Measurements from ENCODE around the gene CCDC7.
"Not testable (repeated sequence)": the region's sequence is repeated elsewhere in the genome, so short reads cannot be mapped to it uniquely, and the experiment has no call there.

The CCDC7 gene

DNA sequence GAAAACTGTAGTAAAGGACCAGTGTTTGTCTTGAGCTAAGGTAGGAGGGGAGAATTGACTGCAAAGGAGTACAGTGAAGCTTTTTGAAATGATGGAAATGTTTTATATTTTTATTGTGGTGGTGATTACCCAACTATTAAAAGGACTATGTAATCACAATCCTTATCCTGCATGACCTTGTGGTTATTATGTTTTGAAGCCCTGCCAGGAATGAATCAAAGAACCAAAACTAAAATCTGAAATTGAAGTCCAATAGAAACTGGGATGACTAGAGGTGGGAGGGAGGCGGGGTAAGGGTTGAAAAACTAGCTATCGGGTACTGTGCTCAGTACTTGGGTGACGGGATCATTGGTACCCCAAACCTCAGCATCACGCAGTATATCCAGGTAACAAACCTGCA is 8.2 kb downstream of the CCDC7 start:
- DNase-seq (ENCODE audit: low read depth in 2 of 2) = no peak

DNA sequence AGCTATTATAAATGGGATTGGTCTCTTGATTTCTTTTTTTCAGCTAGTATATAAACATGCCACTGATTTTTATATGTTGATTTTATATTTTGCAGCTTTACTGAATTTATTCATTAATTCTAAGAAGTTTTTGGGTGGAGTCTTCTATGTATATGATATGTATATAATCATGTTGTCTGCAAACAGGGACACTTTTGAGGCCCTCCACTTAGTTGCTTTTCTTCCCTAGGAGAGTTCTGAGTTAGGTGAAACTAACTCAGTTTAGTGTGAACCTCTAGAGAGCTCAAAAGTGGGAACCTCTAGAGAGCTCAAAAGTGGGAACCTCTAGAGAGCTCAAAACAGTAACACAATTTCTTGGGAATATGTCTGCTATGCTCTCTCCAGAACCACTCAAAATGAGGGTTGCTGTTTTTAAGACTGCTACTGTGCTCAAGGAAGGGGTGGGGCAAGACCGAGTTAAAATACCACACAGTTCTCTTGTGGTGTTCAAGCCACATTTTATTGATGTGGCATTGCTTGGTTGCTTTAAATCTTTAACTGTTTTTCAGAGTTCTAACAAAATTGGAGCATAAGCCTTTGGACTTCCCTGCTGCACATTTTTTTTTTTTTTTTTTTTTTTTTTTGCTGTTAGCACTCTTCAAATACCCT is 13.2 kb downstream of the CCDC7 start:
- DNase-seq (ENCODE audit: low read depth in 2 of 2) = no peak

DNA sequence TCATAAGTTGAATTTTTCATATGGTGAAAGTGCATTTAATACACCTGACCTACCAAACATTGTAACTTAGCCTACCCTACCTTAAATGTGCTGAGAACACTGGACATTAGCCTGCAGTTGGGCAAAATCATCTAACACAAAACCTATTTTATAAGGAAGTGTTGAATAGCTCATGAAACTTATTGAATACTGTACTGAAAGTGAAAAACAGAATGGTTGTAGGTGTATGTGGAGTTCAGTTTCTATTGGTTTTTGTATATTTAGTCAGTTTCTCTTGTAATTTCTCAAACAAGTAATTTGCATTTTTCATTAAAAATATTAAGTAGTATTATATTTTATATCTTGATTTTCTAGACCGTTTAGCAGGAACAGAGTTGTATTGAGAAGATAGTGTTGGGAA is 15.3 kb downstream of the CCDC7 start:
- no peak for DNase-seq (ENCODE audit: low read depth in 2 of 2)

DNA sequence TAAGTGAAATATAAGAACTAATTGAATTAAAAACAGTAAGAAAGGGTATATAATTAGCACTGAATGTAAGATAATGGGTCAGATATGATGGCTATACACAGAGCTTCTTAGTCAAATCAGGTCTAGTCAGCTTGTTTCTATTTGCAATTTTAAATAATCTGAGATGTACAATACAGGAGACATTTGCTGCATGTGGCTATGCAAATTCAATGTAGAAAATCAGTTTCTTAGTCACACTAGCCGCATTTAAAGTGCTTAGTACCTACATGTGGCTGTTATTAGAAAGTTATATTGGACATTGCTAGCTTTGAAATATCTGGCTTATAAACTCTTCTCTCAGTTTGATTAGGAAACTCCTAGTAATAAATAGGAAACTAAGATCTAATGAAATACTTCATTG is 25.3 kb downstream of the CCDC7 start:
- no peak for DNase-seq (ENCODE audit: low read depth in 2 of 2)

DNA sequence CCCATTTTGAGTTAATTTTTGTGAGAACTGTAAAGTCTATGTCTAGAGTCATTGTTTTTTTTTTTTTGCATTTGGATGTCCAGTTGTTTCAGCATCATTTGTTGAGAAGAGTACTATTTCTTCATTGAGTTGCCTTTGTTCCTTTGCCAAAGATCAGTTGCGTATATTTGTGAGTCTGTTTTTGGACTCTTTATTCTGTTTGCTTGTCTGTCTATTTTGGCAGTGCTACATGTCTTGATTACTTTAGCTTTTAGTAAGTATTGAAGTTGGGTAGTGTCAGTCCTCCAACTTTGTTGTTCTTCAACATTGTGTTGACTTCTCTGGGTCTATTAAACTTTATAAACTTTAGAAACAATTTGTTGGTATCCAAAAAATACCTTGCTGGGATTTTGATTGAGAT is 31.6 kb downstream of the CCDC7 start:
- no peak for DNase-seq (ENCODE audit: low read depth in 2 of 2)

DNA sequence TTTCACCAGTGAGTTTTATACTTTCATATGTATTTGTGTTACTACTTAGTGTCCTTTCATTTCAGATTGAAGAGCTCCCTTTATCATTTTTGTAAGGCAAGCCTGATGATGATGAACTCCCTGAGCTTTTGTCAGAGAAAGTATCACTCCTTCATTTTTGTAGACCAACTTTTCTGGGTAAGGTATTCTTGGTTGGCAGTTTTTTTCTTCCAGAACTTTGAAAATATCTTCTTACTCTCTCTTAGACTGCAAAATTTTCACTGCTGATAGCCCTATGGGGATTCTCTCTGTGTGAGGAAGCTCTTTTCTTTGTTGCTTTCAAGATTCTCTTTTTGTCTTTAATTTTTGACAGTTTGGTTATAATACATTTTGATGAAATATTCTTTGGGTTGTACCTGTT is 35.7 kb downstream of the CCDC7 start:
- DNase-seq (ENCODE audit: low read depth in 2 of 2) = no peak

DNA sequence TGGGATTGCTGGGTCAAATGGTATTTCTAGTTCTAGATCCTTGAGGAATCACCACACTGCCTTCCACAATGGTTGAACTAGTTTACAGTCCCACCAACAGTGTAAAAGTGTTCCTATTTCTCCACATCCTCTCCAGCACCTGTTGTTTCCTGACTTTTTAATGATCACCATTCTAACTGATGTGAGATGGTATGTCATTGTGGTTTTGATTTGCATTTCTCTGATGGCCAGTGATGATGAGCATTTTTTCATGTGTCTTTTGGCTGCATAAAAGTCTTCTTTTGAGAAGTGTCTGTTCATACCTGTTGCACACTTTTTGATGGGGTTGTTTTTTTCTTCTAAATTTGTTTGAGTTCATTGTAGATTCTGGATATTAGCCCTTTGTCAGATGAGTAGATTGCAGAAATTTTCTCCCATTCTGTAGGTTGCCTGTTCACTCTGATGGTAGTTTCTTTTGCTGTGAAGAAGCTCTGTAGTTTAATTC is 37.1 kb downstream of the CCDC7 start:
- DNase-seq (ENCODE audit: low read depth in 2 of 2) = not testable (repeated sequence)

DNA sequence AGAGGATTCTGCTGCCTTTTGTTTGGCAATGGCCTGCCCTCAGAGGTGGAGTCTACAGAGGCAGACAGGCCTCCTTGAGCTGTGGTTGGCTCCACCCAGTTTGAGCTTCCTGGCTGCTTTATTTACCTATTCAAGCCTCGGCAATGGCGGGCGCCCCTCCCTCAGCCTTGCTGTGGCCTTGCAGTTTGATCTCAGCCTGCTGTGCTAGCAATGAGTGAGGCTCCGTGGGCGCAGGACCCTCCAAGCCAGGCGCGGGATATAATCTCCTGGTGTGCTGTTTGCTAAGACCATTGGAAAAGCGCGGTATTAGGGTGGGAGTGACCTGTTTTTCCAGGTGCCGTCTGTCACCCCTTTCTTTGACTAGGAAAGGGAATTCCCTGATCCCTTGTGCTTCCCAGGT is 42.1 kb downstream of the CCDC7 start:
- not testable (repeated sequence) for DNase-seq (ENCODE audit: low read depth in 2 of 2)

DNA sequence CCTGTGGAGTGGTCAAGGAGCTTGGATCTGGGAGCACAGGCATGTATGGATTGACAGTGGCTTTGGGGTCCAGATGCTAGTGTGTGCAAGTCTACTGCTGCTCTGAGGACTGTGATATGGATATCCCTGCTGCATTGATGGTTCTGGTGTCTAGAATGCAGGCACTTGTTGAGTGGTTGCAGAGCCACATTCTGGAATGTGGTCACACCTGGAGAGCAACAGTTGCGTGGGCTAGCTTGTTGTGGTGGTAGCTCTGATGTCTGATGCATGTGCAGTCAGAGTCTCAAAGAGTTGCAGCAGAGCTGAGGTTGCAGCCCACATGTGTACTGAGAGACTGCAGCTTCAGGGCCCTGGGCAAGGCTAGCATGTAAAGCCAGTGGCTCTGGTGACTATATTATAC is 43.2 kb downstream of the CCDC7 start:
- no peak for DNase-seq (ENCODE audit: low read depth in 2 of 2)

DNA sequence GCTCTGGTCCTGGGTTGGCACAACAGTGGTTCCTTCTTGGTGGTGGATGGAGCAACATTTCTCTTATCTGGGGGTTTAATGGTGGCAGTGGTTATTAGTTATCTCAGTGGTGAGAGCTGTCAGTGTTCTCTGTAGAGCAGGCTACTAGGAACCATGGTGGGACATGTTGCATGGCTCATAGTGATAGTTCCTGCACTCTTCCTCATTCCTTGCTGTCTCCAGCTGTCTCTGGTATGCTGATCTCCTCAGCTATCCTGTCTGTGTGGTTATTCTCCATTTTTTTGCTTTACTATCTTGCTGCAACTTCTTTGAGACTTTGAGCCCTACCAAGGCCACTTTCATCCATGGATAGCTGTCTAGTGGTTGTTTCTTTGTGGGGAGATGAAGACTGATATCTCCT is 44.0 kb downstream of the CCDC7 start:
- DNase-seq (ENCODE audit: low read depth in 2 of 2) = no peak

DNA sequence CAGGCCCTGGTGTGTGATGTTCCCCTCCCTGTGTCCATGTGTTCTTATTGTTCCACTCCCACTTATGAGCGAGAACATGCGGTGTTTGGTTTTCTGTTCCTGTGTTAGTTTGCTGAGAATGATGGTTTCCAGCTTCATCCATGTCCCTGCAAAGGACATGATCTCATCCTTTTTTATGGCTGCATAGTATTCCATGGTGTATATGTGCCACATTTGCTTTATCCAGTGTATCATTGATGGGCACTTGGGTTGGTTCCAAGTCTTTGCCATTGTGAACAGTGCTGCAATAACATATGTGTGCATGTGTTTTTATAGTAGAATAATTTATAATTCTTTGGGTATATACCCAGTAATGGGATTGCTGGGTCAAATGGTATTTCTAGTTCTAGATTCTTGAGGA is 48.6 kb downstream of the CCDC7 start:
- not testable (repeated sequence) for DNase-seq (ENCODE audit: low read depth in 2 of 2)

DNA sequence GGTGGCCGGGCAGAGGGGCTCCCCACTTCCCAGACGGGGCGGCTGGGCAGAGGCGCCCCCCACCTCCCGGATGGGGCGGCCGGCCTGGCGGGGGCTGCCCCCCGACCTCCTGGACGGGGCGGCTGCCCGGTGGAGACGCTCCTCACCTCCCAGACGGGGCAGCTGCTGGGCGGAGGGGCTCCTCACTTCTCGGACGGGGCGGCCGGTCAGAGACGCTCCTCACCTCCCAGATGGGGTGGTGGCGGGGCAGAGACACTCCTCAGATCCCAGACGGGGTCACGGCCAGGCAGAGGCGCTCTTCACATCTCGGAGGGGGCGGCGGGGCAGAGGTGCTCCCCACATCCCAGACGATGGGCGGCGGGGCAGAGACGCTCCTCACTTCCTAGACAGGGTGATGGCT is 54.2 kb downstream of the CCDC7 start:
- not testable (repeated sequence) for DNase-seq (ENCODE audit: low read depth in 2 of 2)

DNA sequence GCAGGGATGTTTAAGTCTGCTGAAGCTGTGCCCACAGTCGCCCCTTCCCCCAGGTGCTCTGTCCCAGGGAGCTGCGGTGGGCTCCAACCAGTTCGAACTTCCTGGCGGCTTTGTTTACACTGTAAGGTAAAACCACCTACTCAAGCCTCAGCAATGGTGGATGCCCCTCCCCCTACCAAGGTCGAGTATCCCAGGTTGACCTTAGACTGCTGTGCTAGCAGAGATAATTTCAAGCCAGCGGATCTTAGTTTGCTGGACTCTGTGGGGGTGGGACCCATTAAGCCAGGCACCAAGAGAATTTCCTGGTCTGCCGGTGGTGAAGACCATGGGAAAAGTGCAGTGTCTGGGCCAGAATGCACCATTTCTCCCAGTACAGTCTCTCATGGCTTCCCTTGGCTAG is 56.0 kb downstream of the CCDC7 start:
- DNase-seq (ENCODE audit: low read depth in 2 of 2) = no peak

DNA sequence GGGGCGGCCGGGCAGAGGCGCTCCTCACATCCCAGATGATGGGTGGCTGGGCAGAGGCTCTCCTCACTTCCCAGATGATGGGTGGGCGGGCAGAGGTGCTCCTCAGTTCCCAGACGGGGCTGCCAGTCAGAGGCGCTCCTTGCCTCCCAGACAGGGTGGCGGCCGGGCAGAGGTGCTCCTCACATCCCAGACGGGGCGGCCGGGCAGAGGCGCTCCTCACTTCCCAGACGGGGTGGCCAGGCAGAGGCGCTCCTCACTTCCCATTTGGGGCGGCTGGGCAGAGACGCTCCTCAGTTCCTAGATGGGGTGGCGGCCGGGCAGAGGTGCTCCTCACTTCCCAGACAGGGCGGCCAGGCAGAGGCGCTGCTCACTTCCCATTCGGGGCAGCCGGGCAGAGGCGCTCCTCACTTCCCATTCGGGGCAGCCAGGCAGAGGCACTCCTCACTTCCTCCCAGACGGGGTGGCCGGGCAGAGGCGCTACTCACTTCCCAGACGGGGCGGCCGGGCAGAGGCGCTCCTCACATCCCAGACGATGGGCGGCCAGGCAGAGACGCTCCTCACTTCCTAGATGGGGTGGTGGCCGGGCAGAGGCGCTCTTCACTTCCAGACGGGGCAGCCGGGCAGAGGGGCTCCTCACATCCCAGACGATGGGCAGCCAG is 60.0 kb downstream of the CCDC7 start:
- not testable (repeated sequence) for DNase-seq (ENCODE audit: low read depth in 2 of 2)

DNA sequence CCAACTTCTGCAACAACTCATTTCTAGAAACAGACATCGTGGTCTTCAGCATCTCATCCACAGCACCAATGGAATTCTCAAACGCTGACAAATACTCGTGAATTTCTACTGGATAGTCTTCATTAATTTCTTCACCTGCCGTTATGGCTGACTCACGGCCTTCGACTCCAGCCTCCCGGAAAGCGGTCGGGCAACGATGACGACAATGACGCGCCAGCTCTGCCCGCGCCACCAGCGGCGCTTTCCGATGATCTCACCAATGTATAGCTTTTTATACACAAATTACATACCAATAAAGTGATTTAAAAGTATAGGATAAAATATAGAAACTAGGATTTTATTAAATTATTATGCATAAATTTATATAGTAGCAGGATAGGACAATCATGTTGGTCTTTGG is 65.7 kb downstream of the CCDC7 start:
- no peak for DNase-seq (ENCODE audit: low read depth in 2 of 2)

DNA sequence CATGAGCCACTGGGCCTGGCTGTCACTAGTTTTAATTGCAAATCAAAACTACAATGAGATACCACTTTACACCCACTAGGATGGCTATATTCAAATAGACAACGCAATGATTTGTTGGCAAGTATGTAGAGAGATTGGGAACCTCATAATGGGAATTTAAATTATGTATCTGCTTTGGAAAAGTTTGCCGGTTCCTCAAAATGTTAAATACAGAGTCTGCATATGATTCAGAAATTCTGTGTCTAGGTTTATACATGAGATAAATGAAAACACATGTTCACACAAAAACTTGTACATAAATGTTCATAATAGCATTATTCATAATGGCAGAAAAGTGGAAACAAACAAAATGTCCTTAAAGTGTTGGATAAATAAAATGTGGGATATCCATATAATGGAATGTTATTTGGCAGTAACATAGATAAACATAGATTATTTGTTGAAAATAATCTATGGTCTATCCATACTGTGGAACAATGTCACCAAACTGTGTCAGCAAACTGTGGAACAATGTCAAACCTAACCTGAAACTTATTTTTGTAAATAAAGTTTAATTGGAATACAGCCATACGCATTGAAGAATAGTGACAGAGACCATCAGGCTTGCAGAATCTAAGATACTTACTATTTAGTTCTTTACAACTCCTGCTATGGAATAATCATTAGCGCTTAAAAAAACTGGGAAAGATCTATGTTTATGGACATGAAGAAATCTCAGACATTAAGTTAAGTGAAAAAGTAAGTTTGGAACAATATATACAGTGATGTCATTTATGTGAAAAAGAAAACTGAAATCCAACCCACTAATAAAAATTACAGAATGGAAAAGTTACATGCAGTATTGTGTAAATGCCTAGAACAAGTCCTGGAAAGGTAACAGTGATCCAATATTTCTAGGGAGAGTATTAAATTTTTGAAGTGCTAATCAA is 70.9 kb downstream of the CCDC7 start:
- DNase-seq (ENCODE audit: low read depth in 2 of 2) = no peak

DNA sequence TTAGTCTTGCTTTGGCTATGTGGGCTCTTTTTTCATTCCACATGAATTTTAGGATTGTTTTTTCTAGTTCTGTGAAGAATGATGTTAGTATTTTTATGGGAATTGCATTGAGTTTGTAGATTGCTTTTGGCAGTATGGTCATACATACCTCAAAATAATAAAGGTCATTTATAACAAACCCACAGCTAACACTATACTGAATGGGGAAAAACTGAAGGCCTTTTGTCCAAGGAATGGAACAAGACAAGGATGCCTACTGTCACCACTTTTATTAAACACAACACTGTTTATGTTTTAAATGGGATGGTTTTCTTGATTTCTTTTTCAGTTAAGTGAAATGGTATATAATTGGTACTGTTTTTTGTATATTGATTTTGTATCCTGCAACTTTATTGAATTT is 84.3 kb downstream of the CCDC7 start:
- no peak for DNase-seq (ENCODE audit: low read depth in 2 of 2)

DNA sequence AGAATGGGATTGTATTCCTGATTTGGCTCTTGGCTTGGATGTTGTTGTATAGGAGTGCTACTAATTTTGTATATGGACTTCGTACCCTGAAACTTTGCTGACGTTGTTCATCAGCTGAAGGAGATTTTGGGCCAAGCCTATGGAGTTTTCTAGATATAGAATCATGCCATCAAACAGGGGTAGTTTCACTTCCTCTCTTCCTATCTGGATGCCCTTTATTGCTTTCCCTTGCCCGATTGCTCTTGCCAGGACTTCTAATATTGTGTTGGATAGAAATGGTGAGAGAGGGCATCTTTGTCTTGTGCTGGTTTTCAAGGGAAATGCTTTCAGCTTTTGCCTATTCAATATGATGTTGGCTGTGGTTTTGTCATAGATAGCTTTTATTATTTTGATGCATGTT is 92.3 kb downstream of the CCDC7 start:
- no peak for DNase-seq (ENCODE audit: low read depth in 2 of 2)

DNA sequence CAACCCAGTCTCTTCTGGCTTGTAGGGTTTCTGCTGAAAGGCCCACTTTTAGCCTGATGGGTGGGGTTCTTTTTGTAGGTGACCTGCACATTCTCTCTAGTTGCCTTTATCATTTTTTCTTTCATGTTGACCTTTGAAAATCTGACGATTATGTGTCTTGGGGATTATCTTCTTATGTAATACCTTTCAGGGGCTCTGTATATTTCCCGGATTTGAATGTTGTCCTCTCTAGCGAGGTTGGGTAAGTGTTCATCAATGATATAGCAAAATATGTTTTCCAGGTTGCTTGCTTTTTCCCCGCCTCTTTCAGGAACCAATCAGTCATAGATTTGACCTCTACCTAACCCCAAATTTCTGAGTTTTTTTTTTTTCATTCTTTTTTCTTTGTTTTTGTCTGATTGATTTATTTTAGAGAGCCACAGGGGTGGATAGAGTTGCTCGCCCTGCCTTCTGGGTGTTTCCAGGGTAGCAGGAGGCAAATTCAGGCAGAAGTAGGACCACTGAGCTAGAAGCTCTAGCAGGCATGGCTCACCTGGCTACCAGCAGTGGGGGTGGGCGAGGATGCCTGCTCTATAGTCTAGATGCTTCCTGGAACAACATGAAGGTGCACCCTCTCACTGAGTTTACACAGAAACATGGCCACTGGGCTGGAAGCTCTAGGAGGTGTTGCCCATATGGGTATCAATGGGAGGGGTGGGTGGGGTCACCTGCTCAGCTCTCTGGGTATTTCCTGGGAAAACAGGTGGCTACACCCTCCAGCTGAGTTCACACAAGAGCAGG is 94.9 kb downstream of the CCDC7 start:
- no peak for DNase-seq (ENCODE audit: low read depth in 2 of 2)

DNA sequence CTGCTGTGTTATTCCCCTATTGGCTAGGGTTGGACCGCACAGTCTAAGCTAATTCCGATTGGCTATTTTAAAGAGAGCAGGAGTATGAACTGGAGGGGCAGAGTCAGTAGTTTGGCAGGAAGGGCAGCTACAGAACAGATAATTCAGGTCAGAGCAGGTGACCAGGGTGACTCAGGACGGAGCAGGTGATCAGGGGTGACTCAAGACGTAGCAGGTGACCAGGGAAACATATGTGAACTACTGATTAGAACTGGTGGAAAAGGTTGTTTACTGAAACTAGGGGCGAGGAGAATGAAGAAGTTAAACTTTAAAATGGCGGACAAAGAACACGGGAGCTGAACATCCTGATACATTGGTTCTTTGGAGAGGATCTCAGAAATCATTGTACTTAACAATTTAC is 102.3 kb downstream of the CCDC7 start:
- DNase-seq (ENCODE audit: low read depth in 2 of 2) = no peak

DNA sequence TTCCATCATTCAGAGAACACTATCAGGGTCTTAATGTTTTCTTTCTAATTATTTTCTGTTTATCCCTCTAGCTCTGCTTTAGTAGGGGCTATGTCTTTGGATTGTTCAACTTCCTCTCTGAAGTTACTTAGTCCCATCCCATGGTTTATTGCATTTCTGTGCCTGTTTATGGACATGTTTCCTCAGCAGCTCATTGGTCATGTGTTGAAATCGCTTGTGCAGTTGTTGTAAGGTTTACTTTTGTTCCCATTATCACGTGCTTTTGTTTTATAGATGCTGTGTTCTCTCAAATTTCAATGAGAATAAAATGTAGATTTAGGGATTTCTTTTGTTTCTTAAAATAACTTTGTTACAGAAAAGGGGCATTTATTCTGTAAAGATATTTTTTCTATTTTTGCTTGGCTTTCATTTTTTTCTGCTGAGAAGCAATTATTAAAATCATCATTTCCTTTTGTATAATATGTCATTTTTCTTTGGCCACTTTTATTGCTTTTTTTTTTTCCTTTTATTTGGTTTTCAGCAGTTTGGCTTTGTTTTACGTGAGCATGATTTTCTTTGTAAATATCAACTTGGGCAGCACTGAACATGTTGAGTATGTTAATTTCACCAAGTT is 110.9 kb downstream of the CCDC7 start:
- DNase-seq (ENCODE audit: low read depth in 2 of 2) = no peak
